GM21786 (cell line): Measurements from ENCODE around the gene MGAT3.
"Not testable (repeated sequence)": the region's sequence is repeated elsewhere in the genome, so short reads cannot be mapped to it uniquely, and the experiment has no call there.

Experiments used
- ATAC-seq: cut with Tn5 transposase; IDR thresholded peaks from one replicate; pipeline ENCODE4 v1.9.1; 2021; ENCODE audit not compliant: unreplicated experiment

Gene MGAT3

GRCh38 chr22:39508393-39508792 is 51.6 kb downstream of the MGAT3 start:
- no peak for ATAC-seq

DNA sequence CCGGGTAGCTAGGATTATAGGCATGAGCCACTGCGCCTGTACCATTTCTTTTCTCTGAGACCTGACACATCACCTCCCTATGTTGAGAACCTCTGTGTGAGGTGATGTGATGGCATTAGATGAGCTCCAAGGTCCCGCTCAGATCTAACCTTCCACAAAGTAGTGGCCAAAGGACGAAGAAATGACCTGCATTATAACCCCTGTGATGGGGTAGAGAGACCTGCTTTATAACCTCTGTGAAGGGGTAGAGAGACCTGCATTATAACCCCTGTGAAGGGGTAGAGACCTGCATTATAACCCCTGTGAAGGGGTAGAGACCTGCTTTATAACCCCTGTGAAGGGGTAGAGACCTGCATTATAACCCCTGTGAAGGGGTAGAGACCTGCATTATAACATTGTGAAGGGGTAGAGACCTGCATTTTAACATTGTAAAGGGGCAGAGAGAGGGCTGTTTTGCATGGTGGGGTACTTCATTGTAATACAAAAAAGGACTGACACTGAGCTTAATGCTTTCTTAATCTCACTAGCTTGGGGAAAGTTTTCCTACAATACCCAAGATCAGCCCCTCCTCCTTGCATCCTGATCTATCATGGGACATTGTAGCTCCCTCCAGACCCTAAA is 53.8 kb downstream of the MGAT3 start:
- no peak for ATAC-seq

DNA sequence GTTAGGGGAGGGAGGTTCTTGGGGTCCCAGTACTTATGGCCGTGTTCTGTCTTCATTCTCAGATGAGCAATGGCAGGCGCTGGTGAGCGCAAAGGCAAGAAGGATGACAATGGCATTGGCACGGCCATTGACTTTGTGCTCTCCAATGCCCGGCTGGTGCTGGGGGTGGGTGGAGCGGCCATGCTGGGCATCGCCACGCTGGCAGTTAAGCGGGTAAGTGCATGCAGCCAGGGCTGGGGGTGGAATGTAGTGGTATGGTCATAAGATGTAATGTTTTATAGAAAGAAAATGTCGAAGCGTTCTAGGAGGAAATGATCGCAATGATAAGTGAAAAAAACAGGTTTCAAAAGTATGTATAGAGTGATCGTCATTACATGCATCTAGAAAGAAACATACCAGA is 54.4 kb downstream of the MGAT3 start:
- no peak for ATAC-seq

GRCh38 chr22:39512026-39512425 is 55.2 kb downstream of the MGAT3 start:
- ATAC-seq, result no peak

DNA sequence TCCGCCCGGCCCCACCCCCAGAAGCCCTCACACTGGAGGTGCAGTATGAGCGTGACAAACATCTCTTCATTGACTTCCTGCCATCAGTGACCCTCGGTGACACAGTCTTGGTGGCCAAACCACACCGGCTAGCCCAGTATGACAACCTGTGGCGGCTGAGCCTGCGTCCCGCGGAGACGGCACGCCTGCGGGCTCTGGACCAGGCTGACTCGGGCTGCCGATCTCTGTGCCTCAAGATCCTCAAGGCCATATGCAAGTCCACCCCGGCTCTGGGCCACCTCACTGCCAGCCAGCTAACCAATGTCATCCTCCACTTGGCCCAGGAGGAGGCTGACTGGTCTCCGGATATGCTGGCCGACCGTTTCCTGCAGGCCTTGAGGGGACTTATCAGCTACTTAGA is 57.0 kb downstream of the MGAT3 start:
- no peak for ATAC-seq

DNA sequence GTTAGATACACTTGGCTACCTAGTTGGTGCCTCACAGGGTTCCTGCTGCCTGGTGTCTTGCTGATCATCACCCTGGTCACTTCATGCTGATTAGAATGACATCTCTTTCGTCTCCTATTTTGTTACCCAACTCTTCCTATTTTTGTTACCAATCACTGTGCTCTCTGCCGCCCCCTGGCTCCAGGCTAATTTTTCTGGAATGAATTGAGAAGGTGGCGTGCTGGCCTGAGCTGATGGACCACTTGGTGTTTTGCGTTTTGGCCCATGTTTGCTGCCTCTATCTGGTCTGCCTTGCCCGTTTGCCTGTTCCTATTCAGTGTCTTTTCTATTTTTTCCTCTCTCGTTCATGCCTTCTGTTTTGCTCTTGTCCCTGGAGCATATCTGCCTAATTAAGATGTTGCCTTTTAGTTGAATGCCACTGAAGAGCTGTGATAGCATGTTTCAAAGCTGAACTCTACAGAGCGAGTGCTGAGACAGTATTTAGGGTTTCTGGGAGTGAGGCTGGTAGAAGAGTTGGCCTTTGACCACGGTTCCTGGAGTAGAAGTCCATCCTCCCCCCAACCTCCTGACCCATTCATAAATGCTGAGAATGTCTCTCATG is 57.7 kb downstream of the MGAT3 start:
- ATAC-seq, result no peak

- no peak for ATAC-seq
These were observed 58.6 kb downstream of the MGAT3 start for GRCh38 chr22:39515266-39516050.

GRCh38 chr22:39517470-39517869 is 60.7 kb downstream of the MGAT3 start:
- no peak for ATAC-seq

DNA sequence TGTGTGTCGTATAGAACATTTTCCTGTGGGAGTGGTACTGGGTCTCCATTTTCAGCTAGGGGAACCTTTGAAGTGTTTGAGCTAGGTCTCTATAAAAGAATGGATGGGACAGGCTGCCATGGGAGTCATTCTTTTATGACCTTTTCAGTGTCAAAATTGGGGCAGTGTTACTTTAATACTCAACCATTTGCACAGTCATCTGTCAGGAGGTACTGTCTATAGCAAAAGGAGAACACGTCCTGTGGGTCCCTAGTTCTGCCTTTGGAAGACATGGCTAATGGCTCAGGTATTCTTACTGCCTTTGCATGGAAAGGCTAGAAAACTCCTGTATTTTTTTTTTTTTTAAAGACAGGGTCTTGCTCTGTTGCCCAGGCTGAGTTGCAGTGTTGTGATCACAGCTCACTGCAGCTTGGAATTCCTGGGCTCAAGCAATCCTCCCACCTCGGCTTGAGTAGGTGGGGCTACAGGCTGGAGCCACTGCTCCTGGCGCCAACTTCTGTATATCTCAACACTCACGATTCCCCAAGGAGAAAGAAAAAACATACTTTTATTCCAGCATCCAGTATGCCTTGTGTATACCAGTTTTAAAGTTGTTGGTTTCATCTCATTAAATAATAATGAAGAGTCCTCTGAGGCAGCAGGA is 61.5 kb downstream of the MGAT3 start:
- ATAC-seq, result no peak

DNA sequence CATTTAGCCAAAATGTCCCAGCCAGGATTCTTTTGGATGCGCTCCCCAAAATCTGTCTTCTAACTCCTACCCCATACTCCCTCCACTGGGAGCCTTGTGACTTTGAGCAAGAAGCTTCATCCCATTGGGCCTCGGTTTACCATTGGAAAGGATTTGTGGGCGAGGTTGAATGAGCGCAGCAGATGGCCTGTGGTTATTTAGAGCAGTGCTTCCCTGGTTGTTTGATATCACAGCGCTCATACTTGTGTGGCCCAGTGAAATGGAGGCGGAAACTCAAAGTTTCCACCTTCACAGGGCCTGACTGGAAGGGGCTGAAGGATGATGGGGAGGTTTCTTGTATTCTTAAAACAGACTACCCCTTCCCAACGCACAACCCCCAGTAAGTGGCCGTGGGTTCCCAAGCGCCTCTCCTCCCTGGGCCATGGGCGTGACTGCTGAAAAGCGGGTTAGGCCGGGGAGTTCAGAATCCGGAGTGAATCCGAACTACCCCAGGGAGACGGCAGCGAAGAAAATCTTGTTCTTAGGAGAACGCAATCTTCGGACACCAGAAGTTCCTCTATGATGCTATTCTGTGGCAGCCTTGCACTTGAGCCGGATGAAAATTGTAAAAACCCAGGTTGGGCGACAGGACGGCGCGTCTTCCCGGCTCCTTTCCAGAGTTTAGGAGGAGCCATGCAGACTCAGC is 62.3 kb downstream of the MGAT3 start:
- ATAC-seq, result no peak

- ATAC-seq, result peak; percentile 64
These were observed 62.9 kb downstream of the MGAT3 start for GRCh38 chr22:39519681-39520225.

DNA sequence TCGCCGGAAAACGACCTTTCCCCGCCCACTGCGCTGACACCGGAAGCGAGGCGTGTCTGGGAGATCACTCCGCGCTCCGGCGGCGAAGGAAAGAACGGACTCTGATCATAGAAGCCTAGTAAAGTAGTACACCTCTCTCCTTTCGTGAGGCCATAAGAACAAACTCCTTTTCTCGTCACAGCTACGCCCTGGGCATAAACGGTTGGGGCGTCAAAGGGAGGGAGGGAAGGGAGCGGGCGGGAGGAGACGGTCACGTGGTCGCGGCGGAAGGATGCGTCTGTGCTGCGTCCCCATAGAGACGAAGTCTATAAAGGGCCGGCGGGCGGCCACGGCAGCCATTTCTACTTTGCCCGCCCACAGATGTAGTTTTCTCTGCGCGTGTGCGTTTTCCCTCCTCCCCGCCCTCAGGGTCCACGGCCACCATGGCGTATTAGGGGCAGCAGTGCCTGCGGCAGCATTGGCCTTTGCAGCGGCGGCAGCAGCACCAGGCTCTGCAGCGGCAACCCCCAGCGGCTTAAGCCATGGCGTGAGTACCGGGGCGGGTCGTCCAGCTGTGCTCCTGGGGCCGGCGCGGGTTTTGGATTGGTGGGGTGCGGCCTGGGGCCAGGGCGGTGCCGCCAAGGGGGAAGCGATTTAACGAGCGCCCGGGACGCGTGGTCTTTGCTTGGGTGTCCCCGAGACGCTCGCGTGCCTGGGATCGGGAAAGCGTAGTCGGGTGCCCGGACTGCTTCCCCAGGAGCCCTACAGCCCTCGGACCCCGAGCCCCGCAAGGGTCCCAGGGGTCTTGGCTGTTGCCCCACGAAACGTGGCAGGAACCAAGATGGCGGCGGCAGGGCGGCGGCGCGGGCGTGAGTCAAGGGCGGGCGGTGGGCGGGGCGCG is 63.7 kb downstream of the MGAT3 start, which contains the start of gene ATF4:
Gene ATF4, plus strand, starts transcription at position 337 of the 880 bp plus-strand sequence. CDS start 884 bp downstream, outside the sequence.
- peak; percentile 36 for ATAC-seq

DNA sequence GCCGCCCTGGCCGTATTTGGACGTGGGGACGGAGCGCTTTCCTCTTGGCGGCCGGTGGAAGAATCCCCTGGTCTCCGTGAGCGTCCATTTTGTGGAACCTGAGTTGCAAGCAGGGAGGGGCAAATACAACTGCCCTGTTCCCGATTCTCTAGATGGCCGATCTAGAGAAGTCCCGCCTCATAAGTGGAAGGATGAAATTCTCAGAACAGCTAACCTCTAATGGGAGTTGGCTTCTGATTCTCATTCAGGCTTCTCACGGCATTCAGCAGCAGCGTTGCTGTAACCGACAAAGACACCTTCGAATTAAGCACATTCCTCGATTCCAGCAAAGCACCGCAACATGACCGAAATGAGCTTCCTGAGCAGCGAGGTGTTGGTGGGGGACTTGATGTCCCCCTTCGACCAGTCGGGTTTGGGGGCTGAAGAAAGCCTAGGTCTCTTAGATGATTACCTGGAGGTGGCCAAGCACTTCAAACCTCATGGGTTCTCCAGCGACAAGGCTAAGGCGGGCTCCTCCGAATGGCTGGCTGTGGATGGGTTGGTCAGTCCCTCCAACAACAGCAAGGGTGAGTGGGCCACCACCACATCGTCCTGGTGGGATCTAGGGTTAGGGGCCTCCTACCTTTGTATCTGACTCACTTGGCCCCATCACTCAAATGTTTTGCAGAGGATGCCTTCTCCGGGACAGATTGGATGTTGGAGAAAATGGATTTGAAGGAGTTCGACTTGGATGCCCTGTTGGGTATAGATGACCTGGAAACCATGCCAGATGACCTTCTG is 64.5 kb downstream of the MGAT3 start:
- not testable (repeated sequence) for ATAC-seq

GRCh38 chr22:39522091-39522490 is 65.3 kb downstream of the MGAT3 start:
- not testable (repeated sequence) for ATAC-seq

- no peak for ATAC-seq
These were observed 65.9 kb downstream of the MGAT3 start for GRCh38 chr22:39522567-39523300.

- no peak for ATAC-seq
These were observed 67.4 kb downstream of the MGAT3 start for GRCh38 chr22:39524089-39524752.

DNA sequence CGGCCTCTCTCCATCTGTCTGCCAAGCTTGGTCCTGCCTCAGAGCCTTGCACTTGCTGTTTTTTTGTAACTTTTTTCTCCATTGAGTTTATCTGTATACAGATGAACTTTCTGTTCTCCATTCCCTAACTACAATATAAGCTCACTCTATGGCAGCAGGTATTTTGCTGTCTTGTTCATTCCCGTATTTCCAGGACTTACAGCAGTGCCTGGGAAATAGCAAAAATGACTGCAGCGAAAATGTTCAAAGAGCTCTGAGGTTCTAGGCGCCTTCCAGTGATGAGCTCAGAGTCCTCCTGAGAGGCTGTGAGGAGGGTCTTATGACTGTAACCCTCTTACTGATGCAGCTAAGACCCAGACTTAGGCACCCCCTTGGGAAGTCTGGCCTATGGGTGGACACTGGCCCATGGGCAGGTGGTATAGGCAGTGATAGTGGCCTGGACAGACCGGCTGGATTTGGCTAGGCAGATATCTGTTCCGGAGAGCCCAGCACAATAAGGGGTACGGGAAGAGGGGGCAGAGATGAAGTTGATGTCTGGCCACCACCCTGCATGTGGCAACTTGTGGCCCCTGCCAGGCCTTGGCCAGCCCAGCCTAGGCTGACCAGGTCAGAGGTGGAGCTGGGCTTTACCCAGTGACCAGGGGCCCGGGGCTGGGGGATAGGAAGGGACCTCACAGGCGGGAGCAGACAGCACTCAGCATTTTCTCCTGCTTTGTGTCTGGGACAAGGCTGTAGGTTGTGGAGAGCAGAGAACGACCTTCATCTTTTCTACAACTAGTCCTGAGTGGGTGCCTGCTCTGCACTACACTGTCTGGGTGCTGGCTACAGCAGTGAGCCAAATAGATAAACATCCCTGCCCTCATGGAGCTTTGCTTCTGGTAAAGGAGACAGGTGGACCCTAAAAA is 68.2 kb downstream of the MGAT3 start:
- no peak for ATAC-seq
